OCI-LY7 (cell line): ENCODE results near the gene DGKG.
A peak's percentile ranks its signal among the peaks of the same experiment; 100 is the strongest.

ENCODE experiments used
- EZH2phosphoT487 ChIP-seq: fragments of 200-600 bp; sonication (generic); IDR thresholded peaks from 2 replicates; pipeline ENCODE4 v1.6.1; 2018; ENCODE audit warnings: low read depth, borderline replicate concordance, mild to moderate bottlenecking, mixed run types, antibody characterized with exemption, low read length, moderate library complexity, mixed read lengths
- TF ChIP-seq, protein P1 (sequence below): fragments of 200-600 bp; sonication (generic); conservative IDR thresholded peaks from 2 replicates; pipeline ENCODE4 v1.5.1; 2014; ENCODE audit warnings: mild to moderate bottlenecking, antibody characterized with exemption, low read length, moderate library complexity, mixed read lengths

GRCh38 chr3:186268616-186269448, 93.2 kb downstream of the DGKG start:
- TF ChIP-seq, protein P1, sequence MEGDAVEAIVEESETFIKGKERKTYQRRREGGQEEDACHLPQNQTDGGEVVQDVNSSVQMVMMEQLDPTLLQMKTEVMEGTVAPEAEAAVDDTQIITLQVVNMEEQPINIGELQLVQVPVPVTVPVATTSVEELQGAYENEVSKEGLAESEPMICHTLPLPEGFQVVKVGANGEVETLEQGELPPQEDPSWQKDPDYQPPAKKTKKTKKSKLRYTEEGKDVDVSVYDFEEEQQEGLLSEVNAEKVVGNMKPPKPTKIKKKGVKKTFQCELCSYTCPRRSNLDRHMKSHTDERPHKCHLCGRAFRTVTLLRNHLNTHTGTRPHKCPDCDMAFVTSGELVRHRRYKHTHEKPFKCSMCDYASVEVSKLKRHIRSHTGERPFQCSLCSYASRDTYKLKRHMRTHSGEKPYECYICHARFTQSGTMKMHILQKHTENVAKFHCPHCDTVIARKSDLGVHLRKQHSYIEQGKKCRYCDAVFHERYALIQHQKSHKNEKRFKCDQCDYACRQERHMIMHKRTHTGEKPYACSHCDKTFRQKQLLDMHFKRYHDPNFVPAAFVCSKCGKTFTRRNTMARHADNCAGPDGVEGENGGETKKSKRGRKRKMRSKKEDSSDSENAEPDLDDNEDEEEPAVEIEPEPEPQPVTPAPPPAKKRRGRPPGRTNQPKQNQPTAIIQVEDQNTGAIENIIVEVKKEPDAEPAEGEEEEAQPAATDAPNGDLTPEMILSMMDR: peak; percentile 54
- no peak for TF ChIP-seq EZH2phosphoT487
